Stimulated activated CD8-positive, alpha-beta memory T cell treated with anti-CD3 and anti-CD28 coated beads, Interleukin-15, amount 100 ng/mL, for 24 hours (primary cell): ENCODE measurements around the gene SAP25.

Experiments used
- DNase-seq: peaks from one replicate; pipeline ENCODE4 v3.0.0-alpha.2; 2020; ENCODE audit warnings: low read depth

The SAP25 gene

DNA sequence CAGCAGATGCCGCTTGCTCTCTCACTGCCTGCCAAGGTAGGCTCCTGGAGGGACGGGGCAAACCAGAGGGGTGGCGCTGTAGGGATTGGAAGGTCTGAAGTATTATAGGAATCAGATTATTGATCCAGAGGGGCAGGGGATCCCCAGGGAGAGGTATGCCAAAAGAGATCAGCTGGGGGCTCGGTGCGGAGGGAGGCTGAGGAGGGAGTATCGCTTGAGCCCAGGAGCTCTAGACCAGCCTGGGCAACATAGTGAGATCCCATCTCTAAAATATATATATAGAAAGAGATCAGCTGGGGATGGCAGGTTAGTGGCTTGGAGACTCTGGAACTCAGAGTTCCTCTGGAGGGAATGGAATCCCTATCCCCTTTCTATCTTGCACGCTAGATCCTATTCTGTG, 21.5 kb upstream of the SAP25 start:
- no peak for DNase-seq

DNA sequence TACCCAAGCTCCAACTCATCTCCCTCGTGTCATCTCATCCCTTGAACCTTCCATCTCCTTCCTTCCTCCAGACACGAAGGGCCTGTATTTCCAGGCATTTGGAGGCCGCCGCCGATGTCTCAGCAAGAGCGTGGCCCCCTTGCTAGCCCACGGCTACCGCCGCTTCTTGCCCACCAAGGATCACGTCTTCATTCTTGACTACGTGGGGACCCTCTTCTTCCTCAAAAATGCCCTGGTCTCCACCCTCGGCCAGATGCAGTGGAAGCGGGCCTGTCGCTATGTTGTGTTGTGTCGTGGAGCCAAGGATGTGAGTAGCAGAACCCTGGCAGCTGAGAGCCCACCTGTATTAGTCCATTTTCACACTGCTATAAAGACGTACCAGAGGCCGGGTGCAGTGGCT, 17.9 kb upstream of the SAP25 start:
- no peak for DNase-seq

DNA sequence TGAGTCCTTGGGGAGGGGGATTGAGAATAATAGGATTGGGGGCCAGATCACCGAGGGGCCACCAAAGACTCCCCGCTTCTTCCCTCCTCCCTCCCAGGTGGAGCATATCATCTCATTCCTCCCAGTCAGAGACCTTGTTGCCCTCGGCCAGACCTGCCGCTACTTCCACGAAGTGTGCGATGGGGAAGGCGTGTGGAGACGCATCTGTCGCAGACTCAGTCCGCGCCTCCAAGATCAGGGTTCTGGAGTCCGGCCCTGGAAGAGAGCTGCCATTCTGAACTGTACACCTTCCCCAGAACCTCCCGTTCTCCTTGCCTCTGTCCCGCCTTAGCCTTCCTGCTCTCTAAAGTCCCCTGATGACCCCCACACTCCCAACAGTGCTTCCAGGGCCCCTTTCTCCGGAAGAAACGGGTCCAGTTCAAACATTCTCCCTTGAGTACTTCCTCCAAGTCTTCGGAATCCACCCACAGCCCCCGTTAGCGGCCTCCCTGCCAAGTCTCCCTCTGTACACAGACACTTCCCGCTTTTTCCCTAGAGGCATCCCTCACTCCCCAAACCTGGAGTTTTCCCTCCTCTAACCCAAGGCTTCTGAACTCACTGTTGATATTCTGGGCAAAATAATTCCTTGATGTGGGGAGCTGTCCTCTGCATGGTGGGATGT, 16.5 kb upstream of the SAP25 start:
- DNase-seq = no peak

DNA sequence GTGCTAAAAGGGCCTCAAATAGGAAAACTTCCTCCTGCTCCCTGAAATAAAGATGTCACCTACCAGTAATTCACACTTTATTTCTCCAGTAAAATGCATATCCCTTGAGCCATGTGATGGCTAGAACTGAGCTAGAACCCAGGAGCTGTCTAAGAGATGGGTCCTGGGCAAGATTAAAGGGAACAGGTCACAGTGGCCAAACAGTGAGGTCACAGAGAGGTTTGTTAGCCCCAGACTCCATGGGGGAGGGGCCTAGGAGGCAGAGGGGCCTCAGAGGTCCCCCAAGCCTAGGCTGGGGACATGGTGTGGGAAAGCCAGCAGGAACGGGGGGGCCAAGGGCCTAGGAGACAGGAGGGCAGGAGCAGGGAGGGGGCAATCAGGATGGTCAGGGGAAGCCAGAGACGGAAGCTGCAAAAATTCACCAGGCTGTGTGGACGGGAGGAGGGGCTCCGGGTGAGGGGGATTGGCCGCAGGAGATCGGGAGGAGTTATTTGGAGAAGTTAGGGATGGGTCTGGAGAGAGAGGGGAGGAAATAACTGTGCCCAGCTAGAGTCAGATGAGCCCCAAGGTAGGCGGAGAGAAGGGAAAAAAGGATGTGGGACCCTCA, 15.7 kb upstream of the SAP25 start:
- no peak for DNase-seq

DNA sequence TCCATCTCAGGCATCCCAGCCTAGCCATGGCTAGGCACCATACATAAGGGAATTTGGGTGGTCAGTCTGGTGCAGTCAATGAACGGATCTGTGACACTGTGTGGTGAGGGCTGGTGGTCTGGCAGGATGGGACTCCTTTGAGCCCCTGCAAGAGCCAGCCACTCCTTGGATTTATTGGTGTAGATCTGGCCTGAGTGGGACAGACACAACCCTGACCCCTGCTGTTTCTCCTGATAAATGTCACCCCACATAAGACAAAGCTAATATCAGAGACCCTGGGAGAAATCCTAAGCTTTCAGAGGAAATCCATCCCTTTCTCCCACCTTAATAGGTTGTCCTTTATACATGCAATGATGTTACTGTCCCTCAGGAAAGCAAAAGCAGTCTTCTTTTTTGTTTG, 14.7 kb upstream of the SAP25 start:
- no peak for DNase-seq

DNA sequence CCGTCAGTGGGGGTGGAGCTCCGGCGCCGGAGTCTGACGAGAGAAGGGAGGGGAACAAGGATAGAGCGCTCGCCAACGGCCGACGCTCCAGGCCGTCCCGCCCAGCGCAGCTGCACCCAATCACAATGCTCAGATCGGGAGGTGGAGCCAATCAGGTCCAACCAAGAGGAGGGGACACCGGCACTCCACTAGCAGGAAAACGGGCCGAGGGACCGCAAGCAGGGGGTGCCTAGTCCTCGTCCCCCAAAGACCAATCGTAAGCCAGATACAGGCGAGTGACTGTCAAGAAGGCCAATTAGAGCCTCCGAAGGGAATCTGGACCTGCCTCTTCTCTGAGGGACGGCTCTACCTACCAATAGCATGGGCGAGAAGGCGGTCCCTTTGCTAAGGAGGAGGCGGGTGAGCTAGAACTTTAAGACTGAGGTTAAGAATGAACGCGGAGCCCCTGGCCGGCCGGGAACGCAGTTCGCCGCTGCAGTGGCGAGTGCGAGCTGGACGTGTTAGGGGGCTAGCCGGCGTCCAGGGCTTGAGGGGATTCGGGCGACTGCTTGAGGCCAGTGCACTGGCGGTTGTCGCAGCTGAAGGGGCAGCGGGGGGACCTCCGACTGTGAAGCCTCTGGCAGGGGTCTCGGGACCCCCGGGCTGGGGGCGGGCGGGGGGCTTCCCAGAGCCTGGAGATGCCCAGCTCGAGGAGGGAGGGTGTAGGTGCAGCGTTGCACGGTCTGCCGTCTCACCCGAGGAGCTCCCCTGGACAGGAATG, 12.7 kb upstream of the SAP25 start, which contains the start of gene FBXO24:
TSS of gene FBXO24 (plus strand) at position 63 of the 760 bp plus-strand sequence. CDS start at position 361, 298 bp downstream.
- peak; percentile 91 for DNase-seq

DNA sequence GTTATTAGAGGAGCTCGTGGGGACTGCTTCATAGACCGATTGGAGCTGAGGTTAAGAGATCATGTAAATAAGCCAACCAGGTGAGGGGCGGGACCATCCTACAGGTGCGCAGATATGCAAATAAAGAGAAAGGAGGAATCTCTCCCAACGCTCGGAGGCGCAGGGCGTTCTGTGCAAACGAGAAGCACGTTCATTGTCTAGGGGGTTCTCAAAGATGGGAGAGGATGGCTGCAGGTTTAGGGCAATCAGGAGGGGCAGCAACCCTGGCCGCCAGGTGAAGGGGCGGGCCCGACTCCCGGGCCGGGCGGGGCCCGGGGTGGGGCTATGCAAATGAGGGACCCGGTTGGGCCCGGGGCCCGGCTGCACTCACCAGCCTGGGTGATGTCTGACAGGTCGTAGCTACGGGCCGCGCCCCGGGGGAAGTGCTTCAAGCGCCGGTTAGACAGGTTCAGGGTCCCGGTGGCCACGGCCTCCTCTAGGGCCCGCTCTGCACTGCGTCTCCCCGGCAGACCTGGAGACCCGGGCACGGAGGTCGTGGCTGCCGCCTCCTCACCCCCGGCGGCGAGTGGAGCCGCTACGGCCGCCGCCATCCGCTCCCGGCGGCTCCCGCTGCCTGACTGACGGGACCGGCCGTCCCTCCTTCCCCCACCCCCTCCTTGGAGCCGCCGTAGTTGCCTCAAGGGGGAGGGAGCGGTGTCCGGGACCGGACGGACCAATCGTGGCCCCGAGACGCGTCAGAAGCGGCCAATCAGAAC, 12.0 kb upstream of the SAP25 start, which contains the start of gene LRCH4:
TSS of gene LRCH4 (minus strand) at position 619 of the 755 bp plus-strand sequence. CDS start at position 590, 29 bp downstream.
- peak; percentile 36 for DNase-seq

DNA sequence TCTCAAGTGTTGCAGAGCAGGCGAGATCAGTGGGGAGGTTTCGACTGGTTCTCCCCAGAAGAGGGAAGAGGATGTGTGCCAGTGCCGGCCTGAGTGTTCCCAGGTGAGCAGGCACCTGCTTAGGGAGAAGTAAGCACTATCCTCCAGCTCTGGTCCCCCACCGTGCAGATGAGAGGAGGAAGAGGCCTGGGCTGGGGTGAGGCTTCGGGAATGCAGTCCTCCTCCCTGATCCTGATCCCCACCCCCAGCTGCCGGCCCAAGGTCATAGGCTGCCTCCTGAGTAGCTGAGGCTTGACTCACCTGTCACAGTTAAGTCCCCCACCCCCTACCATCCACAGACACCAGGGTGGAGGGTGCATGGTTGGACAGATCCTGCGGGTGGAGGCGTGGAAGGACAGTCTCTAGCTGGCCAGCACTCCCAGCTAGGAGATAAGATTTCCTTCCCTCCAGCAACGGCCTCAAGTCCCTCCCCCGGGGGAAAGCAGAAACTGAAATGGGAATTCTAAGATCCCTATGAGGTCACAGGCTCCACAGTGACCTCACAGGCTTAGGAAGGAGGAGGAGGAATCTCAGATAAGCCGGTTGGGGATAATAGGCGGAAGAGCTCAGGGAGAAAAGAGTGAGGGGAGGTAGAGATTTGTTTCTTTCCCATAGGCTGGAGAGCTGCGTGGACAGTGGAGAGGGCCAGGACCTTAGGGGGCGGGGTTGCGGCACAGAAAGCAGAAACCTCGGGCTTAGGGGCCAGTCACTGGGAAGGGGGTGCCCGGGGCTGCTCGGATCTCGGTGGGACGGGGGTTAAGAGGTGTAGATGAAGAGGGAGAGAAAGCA, 11.2 kb upstream of the SAP25 start:
- no peak for DNase-seq

DNA sequence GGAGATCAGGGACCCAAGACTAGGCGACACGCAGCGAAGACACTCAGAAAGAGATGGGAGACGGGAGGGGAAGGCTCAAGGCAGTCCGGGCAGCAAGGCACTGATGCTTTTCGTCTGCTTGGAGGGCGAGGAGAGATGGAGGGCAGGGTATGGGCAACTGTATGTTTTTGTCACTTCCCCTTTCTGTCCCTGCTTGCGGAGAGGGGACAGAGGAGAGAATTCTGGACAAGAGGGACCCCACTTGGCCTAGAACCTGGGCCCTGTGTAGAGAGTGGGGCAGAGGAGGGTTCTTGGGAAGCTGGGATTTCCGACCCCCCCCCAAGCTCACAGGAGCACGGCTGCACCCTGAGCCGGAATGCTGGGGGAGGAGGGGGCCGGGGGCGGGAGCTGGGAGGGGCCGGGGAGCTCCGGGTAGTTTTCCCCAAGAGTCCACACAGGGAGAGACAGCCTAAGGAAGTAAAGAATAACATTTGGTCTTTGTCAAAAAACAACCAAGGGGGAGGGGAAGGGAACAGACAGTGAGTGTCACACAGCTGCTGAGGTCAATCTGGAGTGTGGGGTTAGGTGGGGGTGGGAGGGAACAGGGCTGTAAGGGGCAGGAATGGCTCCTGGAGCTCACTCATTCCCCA, 10.5 kb upstream of the SAP25 start:
- DNase-seq = no peak

DNA sequence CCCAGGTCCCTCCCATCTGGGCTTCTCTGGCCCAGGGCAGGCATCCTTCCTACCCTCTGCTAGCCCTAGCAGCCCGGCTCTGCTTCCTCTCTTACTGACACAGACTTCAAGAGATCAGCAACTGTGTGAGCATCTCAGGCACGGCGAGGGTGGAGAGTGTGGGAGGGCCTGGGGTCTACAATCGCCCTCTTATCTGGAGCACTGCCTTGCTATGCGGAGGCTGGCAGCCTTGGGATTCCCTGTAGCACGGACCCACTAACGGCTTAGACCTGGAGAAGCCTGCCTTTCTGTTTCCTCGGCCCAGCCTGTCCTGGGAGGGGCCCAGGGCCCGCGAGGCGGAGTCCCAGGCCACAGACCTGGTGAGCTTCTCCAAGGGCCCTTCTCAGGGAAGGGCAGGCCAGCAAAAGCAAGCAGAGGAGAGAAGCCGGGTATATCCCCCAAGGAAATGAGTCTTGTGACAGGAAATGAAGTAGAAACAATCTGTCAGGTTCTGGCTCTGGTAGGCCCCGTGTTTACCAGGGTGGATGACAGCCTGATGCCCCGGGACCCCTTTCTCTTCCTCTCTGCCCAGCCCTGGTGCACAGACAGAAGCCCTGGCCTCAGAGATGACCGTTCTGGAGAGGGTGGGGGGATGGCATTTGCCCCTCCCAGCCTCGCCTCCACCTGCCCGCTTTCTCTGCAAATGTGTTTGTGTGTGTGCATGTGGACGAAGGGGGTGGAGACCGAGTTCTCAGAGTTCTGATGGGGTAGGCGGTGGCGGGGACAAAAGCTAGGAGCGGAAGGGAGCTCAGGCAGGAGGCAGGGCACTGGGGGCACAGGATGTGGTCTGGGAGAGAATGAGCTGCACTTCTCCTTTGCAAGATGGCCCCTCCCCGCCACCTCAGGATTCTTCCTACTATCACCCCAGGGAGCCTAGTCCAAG, 9.7 kb upstream of the SAP25 start:
- DNase-seq = no peak

DNA sequence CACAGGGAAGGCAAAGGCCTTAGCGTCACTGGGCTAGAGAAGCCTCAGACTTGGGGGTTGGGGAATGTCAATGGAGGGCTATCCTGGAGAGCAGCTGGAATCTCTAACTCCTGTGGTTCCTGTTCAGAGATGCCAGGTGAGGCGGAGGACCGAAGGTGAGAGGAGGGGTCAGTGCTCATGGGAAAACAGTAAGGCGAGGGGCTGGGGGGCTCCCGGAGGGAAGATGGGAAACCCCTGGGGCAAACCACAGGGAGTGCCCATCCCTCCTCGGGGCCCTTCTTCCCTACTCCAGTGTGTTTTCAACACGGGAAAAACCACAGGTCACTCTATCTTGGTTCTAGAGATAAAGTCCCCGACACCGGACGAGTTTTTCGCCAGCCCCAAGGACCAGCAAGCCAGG, 8.9 kb upstream of the SAP25 start:
- no peak for DNase-seq

DNA sequence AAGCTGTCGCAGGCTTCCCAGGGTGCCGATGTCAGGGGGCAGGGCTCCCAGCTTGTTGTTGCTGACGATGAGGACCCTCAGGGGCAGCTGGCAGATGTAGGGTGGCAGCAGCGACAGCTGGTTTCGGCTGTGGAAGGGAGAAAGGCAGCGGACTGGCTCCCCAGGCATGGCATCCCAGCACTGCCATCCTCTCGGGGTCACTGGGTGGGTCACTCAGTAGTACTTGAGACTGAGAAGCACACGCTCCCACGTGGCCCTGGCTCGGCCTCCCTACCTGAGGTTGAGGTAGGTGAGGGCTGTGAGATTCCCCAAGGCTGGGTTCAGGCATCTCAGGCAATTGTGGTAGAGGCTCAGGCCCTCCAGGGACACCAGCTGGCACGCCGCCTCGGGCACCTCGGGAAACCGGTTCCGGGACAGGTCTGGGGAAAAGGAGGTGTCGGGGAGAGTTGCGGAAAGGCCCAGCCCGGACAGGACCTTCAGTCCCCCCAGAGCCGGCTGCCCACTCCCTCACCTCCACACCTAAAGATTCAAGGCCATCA, 8.4 kb upstream of the SAP25 start:
- DNase-seq = no peak

DNA sequence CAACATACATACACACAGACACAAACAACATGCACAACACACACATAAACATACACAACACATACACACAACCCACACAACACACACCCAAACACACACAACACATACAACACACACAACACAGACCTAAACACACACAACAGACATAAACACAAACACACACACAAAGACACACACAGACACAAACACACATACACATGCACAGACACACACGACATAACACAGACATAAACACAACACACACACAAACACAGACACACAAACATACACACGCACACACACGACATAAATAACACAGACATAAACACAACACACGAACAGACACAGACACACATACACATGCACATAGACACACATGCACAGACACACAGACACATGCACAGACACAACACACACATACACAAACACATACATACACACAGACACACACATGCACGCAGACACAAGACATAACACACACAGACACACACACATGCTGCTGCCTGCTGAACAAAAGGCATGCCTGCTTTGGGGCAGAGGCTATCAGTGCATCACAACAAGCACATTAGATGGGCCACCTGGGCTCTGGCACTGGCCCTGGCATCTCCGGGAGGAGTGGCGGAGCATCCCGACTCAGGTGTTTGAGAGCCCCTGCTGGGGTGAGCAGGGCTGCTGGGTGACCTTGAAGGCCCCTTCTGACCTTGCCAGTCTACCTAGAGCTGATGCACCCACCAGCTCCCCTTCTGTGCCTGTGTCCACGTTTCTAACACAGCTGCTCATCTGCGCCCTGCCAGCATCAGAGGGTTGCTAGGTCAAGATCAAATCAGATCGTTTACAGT, 7.0 kb upstream of the SAP25 start:
- DNase-seq = no peak

DNA sequence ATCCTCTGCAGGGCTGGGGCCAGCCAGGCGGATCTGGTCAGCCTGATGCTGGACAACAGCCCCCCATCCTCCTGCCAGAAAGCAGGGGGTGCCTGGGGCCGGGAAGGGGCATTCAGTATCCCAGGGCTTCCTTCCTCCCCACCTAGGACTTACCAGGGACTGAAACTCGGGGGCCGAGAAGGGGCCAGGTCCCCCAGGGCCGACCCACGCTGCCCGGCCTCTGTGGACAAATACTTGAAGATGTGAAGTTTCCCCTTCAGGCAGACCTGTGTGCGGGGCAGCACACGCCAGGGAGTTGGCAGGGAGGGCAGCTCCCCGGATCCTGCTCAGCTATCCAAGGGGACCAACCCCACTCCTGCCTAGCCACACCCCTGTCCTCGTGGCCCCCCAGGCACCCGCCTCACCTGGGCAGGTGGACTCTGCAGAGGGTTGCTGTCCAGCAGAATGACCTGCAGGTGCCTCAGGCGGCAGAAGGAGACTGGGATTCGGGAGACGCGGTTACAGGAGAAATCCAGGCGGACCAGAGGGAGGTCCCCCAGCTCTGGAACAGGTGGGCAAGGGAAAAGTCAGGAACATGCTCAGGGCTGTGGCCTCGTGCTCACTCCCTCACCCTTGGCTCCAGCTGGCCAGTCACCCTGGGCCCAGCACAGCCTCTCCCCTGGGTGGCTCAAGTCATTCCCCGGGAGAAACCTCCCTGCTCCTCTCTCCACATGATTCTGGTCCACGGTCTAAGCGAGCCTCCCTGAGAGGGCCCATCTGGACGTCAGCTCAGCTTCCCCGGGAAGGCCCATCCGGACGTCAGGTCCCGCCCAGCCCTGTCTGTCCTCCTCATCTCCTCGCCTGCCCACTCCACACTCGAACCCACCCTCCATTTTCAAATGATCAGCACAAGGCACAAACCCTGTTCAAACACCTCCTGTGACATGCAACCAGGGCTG, 4.8 kb upstream of the SAP25 start:
- DNase-seq = no peak

DNA sequence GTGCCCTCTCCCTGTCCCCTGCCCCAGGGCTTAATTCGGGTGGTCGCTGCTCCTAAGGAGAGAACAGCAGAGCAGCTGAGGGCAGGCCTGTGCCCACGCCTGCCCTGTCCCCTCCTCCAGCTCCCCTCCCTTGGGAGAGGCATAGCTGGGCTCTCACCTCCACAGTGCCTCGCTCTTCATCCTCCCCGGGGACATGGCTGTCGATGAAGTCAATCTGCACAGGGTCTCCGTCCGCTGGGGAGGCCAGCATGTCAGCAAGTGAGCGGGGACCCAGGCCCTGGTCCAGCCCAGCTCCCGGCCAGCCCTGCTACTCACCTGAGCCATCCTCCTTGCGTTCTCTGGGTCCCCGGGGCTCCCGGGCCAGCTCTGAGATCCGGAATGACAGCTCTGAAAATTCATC, 3.8 kb upstream of the SAP25 start:
- DNase-seq = no peak

DNA sequence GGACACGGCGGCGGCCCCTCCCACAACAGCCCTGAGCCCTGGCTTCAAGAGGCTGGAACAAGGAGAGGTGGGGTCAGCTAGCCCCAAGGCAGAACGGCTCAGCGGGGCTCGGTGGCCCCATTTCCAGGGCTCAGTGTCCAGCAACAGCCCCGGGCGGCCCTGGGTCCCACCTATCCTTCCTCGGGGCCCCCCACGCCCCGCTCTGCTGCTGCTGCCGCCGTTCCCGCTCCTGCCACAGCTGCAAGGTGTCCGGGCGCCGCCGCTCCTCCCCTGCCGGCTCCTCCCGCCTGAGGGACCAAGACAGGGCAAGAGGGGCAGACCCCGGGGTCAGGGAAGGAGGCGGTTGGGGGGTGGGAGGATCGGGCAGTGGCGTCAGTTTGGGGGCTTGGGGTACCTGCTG, 3.4 kb upstream of the SAP25 start:
- no peak for DNase-seq

DNA sequence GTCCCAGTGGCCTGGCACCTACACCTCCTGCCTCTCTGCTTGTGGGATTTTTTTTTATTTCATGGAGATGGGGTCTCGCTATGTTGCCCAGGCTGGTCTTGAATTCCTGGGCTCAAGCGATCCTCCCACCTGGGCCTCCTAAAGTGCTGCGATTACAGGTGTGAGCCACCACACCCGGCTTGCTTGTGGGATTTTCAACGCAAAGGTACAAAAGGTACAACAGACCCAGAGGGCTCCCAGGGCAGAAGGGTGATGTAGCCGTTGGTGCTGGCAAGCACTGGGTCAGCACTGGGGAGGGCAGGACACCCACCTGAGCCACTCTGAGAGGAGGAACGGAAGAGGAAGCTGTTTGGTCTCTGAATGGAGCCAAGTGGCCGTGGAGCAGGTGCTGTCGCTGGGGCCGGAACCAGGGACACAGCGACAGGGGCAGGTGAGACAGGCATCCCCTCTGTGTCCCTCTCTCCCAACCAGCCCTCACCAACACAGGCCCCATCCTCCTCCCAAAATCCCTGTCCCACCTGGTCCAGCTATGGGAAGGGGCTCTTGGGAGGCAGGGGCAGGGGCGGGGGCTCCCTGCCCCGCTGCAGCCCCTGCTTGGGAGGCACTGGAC, 2.8 kb upstream of the SAP25 start:
- no peak for DNase-seq
